Central memory CD8-positive, alpha-beta T cell (primary cell): Measurements from ENCODE around the gene LAD1.

Source experiments
- ATAC-seq: fragments of 150-1000 bp; cut with Tn5 transposase; replicated peaks from 2 replicates; pipeline ENCODE4 v1.10.0; 2022; ENCODE audit warnings: mild to moderate bottlenecking, moderate FRiP score, moderate number of reproducible peaks; ENCODE audit not compliant: poor library complexity, severe bottlenecking; ENCODE audit errors: extremely low read depth
- DNase-seq, 2 donors: peaks; one replicate each; pipeline ENCODE4 v3.0.0; 2021; ENCODE audit warnings: low spot score in 2 of 2
- H3K27ac Mint-ChIP-seq: one replicate; pipeline ENCODE4 v1.8.0; 2022; ENCODE audit warnings: low read depth, mild to moderate bottlenecking, moderate library complexity, mixed read lengths
- H3K27me3 Mint-ChIP-seq: one replicate; pipeline ENCODE4 v1.8.0; 2022; ENCODE audit warnings: mixed read lengths
- H3K36me3 Mint-ChIP-seq: one replicate; pipeline ENCODE4 v1.8.0; 2022; ENCODE audit warnings: mild to moderate bottlenecking, moderate library complexity, mixed read lengths; ENCODE audit not compliant: insufficient read depth
- H3K4me1 Mint-ChIP-seq: one replicate; pipeline ENCODE4 v1.8.0; 2022; ENCODE audit warnings: mixed read lengths
- H3K4me3 Mint-ChIP-seq: one replicate; pipeline ENCODE4 v1.8.0; 2022; ENCODE audit warnings: mild to moderate bottlenecking, moderate library complexity, mixed read lengths
- H3K9me3 Mint-ChIP-seq: one replicate; pipeline ENCODE4 v1.8.0; 2022; ENCODE audit warnings: mixed read lengths

Gene LAD1

DNA sequence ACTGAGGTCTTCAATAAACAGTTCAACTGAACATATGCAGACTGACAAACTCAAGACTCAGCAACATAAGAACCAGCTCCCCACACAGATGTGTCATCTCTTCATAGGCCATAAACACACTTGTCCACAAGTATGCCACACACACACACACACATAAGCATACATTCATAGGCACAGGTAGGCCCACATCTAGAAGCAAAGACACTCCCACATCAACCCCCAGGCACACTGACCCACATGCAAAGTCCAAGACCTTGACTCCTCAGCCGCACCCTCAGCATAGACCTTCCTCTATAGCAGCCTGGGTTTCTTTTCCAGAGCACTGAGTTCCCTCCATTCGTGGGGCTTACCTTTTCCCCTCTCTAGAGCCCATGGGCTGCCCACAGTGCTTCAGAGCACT is 1.4 kb downstream of the LAD1 start:
- no peak overlapping the region for H3K4me3 Mint-ChIP-seq
- ATAC-seq (no peak), DNase-seq (no peak)
- no peak overlapping the region for H3K27ac Mint-ChIP-seq
- H3K27me3 Mint-ChIP-seq = peaks cover 55% of the 10 kb centered on the region
- no peaks in the 10 kb centered on the region for H3K9me3 Mint-ChIP-seq
- H3K4me1 Mint-ChIP-seq = no peaks in the 10 kb centered on the region
- H3K36me3 Mint-ChIP-seq = no peaks in the 10 kb centered on the region

GRCh38 chr1:201396861-201397464 is 2.2 kb downstream of the LAD1 start:
- Mint-ChIP-seq H3K9me3 (no peaks in the 10 kb centered on the region), H3K4me1 (no peaks in the 10 kb centered on the region), H3K27me3 (peaks cover 63% of the 10 kb centered on the region), H3K4me3 (no peak overlapping the region), H3K27ac (no peak overlapping the region), H3K36me3 (no peaks in the 10 kb centered on the region)
- no peak for DNase-seq
- no peak for ATAC-seq

DNA sequence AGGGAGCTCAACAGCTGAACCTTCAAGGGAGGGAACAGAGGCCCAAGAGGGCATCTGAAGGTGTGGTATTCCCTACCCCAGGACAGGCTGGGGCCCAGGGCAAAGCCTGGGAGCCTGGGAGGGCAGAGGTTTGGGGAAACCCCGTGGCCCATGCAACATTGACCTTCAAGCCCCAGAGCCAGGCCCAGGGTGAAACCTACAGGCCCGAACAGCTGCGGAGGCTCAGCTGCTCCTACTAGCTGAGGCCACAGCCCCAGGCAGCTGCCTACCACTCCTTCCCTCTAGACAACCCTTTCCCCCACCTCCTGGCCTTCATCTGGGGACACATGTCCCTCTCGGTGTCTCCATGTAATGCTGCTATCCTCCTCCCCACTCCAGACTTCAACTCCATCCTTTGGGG is 3.2 kb downstream of the LAD1 start:
- Mint-ChIP-seq H3K4me3 (no peak overlapping the region), H3K4me1 (no peaks in the 10 kb centered on the region), H3K36me3 (no peaks in the 10 kb centered on the region), H3K27me3 (peaks cover 73% of the 10 kb centered on the region), H3K9me3 (no peaks in the 10 kb centered on the region), H3K27ac (no peak overlapping the region)
- no peak for DNase-seq
- ATAC-seq = no peak

DNA sequence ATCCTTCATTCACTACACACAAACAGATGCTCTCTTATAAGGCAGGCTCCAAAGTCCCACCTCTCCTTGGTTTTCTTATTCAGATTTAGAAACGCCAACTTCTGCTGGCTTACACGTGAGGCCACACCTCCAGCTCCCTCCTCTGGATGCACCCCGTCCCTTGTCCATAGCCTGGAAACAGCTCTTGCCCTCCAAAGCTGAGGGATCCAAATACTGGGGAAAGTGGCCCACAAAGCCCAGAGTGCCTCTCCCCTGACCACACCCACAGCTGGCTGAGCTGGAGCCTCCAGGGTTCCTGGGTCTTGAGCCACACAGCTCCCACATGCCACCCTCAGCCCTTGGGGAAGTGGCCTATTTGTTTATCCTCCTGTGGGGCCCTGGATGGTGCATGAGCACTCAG is 4.5 kb downstream of the LAD1 start:
- no peaks in the 10 kb centered on the region for H3K4me1 Mint-ChIP-seq
- no peaks in the 10 kb centered on the region for H3K9me3 Mint-ChIP-seq
- no peak overlapping the region for H3K4me3 Mint-ChIP-seq
- ATAC-seq (no peak), DNase-seq (no peak)
- peaks cover 75% of the 10 kb centered on the region for H3K27me3 Mint-ChIP-seq
- no peaks in the 10 kb centered on the region for H3K36me3 Mint-ChIP-seq
- H3K27ac Mint-ChIP-seq = no peak overlapping the region

- no peak for ATAC-seq
- H3K4me3 Mint-ChIP-seq = no peak overlapping the region
- peaks cover 67% of the 10 kb centered on the region for H3K27me3 Mint-ChIP-seq
- H3K9me3 Mint-ChIP-seq = no peaks in the 10 kb centered on the region
- no peak for DNase-seq
- no peaks in the 10 kb centered on the region for H3K36me3 Mint-ChIP-seq
- H3K4me1 Mint-ChIP-seq = no peaks in the 10 kb centered on the region
- H3K27ac Mint-ChIP-seq = peak overlapping the region; percentile 26
Observed at GRCh38 chr1:201393076-201393475, 6.0 kb downstream of the LAD1 start.

GRCh38 chr1:201391651-201392511 is 7.2 kb downstream of the LAD1 start:
- Mint-ChIP-seq H3K9me3 (no peaks in the 10 kb centered on the region), H3K27ac (no peak overlapping the region), H3K4me1 (no peaks in the 10 kb centered on the region), H3K36me3 (peaks cover 2% of the 10 kb centered on the region), H3K27me3 (peaks cover 66% of the 10 kb centered on the region), H3K4me3 (no peak overlapping the region)
- ATAC-seq (no peak), DNase-seq (no peak)

DNA sequence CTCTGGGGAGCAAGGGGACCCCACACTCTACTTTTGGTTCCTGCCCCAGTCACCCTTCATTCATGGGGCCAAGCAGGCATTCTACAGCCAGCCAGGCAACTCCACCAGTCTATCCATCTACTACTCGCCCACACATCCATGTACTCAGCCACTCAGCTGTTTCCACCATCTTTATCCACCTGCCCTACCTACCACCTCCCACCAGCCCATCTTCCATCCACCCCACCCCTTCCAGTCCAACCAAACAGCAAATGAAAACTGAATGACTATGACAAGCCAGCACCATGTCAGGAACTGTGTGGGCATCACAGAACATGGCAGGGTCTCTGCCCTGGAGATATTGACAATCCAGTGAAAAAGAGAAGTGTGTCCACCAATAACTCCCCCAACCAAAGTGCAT is 7.9 kb downstream of the LAD1 start:
- H3K27ac Mint-ChIP-seq = no peak overlapping the region
- ATAC-seq = no peak
- H3K36me3 Mint-ChIP-seq = peaks cover 2% of the 10 kb centered on the region
- no peak for DNase-seq
- H3K9me3 Mint-ChIP-seq = no peaks in the 10 kb centered on the region
- peaks cover 65% of the 10 kb centered on the region for H3K27me3 Mint-ChIP-seq
- no peaks in the 10 kb centered on the region for H3K4me1 Mint-ChIP-seq
- H3K4me3 Mint-ChIP-seq = no peak overlapping the region

DNA sequence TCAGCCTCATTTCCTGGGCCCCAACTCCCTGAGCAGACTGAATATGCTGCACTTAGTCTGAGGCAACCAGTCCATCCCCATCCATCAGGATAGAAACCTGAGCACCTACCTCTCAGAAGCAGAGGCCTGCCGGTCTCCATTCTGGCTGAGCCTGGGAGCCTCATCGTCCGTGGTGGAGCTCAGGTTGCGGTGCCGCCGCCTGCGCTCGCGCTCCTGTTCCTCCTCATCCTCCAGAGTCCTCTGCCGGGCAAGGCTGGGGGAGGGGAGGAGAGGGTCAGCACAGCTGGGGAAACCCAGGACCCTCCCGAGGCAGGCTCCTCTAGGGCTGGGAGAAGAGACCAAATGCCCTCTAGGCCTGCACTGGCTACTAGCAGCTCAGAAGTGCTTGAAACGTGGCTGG is 10.1 kb downstream of the LAD1 start:
- H3K27me3 Mint-ChIP-seq = peaks cover 64% of the 10 kb centered on the region
- no peak overlapping the region for H3K4me3 Mint-ChIP-seq
- H3K9me3 Mint-ChIP-seq = no peaks in the 10 kb centered on the region
- H3K36me3 Mint-ChIP-seq = peaks cover 2% of the 10 kb centered on the region
- no peaks in the 10 kb centered on the region for H3K4me1 Mint-ChIP-seq
- H3K27ac Mint-ChIP-seq = no peak overlapping the region
- DNase-seq (no peak), ATAC-seq (no peak)

GRCh38 chr1:201386208-201386607 is 12.9 kb downstream of the LAD1 start:
- Mint-ChIP-seq H3K4me1 (no peaks in the 10 kb centered on the region), H3K4me3 (no peak overlapping the region), H3K27me3 (peaks cover 50% of the 10 kb centered on the region), H3K27ac (no peak overlapping the region), H3K36me3 (peaks cover 2% of the 10 kb centered on the region), H3K9me3 (no peaks in the 10 kb centered on the region)
- DNase-seq (no peak), ATAC-seq (no peak)

GRCh38 chr1:201385299-201385891 is 13.7 kb downstream of the LAD1 start:
- ATAC-seq = no peak
- H3K4me1 Mint-ChIP-seq = no peaks in the 10 kb centered on the region
- H3K27me3 Mint-ChIP-seq = peaks cover 44% of the 10 kb centered on the region
- no peak for DNase-seq
- no peak overlapping the region for H3K4me3 Mint-ChIP-seq
- H3K36me3 Mint-ChIP-seq = peaks cover 3% of the 10 kb centered on the region
- no peaks in the 10 kb centered on the region for H3K9me3 Mint-ChIP-seq
- no peak overlapping the region for H3K27ac Mint-ChIP-seq

- H3K27me3 Mint-ChIP-seq = peaks cover 44% of the 10 kb centered on the region
- no peak for ATAC-seq
- no peak overlapping the region for H3K4me3 Mint-ChIP-seq
- no peaks in the 10 kb centered on the region for H3K4me1 Mint-ChIP-seq
- peaks cover 3% of the 10 kb centered on the region for H3K36me3 Mint-ChIP-seq
- H3K27ac Mint-ChIP-seq = no peak overlapping the region
- H3K9me3 Mint-ChIP-seq = no peaks in the 10 kb centered on the region
- DNase-seq = no peak
Observed at GRCh38 chr1:201384406-201384782, 14.7 kb downstream of the LAD1 start.

DNA sequence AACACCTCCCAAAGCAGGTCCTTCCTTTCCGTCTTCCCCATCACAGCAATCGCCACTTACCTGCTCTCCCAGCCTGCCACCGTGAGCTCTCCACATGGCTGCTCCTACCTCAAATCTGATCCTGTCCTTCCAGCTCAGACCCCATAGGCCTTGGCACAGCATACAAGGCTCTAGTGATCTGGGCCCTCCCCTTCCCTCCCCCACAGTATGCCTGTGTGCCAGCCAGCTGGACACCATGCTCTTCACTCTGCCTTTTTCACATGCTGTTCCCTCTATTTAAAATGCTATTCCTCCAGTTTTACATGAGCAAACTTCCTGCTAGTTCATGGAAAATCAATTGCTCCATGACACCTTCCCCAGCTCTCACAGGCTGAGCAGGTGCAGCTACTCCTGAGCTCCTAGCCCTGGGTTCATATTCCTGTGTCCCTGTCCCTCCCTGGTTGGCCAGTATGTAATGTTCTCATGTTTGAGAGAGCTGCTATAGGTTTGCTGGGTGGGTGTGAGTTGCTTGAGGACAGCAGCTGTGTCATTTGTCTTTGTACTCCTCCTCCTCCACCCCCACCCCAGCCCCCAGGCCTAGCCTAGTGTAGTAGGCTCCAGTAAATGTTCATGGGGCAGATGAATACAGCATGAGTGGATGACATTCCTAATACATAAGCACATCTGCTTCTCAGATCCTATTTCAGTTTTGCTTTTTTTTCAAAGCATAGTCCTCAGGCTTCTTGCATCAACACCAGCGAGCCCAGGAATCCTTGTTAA is 15.3 kb downstream of the LAD1 start:
- no peaks in the 10 kb centered on the region for H3K9me3 Mint-ChIP-seq
- no peak overlapping the region for H3K4me3 Mint-ChIP-seq
- H3K27me3 Mint-ChIP-seq = peaks cover 44% of the 10 kb centered on the region
- H3K4me1 Mint-ChIP-seq = no peaks in the 10 kb centered on the region
- H3K36me3 Mint-ChIP-seq = peaks cover 3% of the 10 kb centered on the region
- DNase-seq = no peak
- no peak for ATAC-seq
- H3K27ac Mint-ChIP-seq = no peak overlapping the region
